Loucy (cell line): ENCODE data around the gene HMSD.

Source experiments
- H2AFZ ChIP-seq: fragments of 200-600 bp; sonication (generic); 2 replicates; pipeline ENCODE4 v1.6.0; 2016; ENCODE audit warnings: antibody characterized with exemption, mild to moderate bottlenecking, low read length, moderate library complexity
- H3F3A ChIP-seq: fragments of 200-600 bp; 2 replicates; pipeline ENCODE4 v1.6.0; 2016; ENCODE audit warnings: antibody characterized with exemption, low read depth, mild to moderate bottlenecking
- H3K27me3 ChIP-seq: fragments of 200-600 bp; sonication (generic); 2 replicates; pipeline ENCODE4 v1.6.1; 2014; ENCODE audit warnings: low read length, mild to moderate bottlenecking; ENCODE audit not compliant: insufficient read depth, poor library complexity, severe bottlenecking
- H3K36me3 ChIP-seq: fragments of 200-600 bp; sonication (generic); 2 replicates; pipeline ENCODE4 v1.6.1; 2016; ENCODE audit warnings: low read length; ENCODE audit not compliant: insufficient read depth
- H3K4me1 ChIP-seq: fragments of 200-600 bp; sonication (generic); 2 replicates; pipeline ENCODE4 v1.5.1; 2014; ENCODE audit warnings: low read length, mild to moderate bottlenecking; ENCODE audit not compliant: insufficient read depth, poor library complexity, severe bottlenecking
- H3K4me2 ChIP-seq: fragments of 200-600 bp; sonication (generic); 2 replicates; pipeline ENCODE4 v1.6.0; 2014; ENCODE audit warnings: antibody characterized with exemption, low read length, low read depth, mild to moderate bottlenecking; ENCODE audit not compliant: poor library complexity, severe bottlenecking
- H3K4me3 ChIP-seq: fragments of 200-600 bp; sonication (generic); 2 replicates; pipeline ENCODE4 v1.5.1; 2014; ENCODE audit warnings: low read length, mild to moderate bottlenecking, mixed read lengths; ENCODE audit not compliant: poor library complexity, severe bottlenecking
- H3K79me2 ChIP-seq: fragments of 200-600 bp; sonication (generic); 2 replicates; pipeline ENCODE4 v1.6.1; 2014; ENCODE audit warnings: low read length; ENCODE audit not compliant: insufficient read depth
- H3K9ac ChIP-seq: fragments of 200-600 bp; sonication (generic); 2 replicates; pipeline ENCODE4 v1.6.0; 2014; ENCODE audit warnings: mild to moderate bottlenecking, low read depth, low read length, moderate library complexity; ENCODE audit not compliant: poor library complexity, severe bottlenecking
- H3K9me2 ChIP-seq: fragments of 200-600 bp; sonication (generic); replicated peaks from 2 replicates; pipeline ENCODE4 v1.6.1; 2016; ENCODE audit warnings: low read depth, low read length, mixed read lengths
- H3K9me3 ChIP-seq: fragments of 200-600 bp; sonication (generic); 2 replicates; pipeline ENCODE4 v1.6.1; 2014; ENCODE audit warnings: mild to moderate bottlenecking, antibody characterized with exemption, low read length, low read depth; ENCODE audit not compliant: insufficient read depth
- H4K20me1 ChIP-seq: fragments of 200-600 bp; sonication (generic); 2 replicates; pipeline ENCODE4 v1.6.0; 2014; ENCODE audit warnings: antibody characterized with exemption, low read length, mild to moderate bottlenecking; ENCODE audit not compliant: insufficient read depth, poor library complexity, severe bottlenecking
- CTCF ChIP-seq: fragments of 200-600 bp; sonication (generic); conservative IDR thresholded peaks from 2 replicates; pipeline ENCODE4 v1.5.1; 2014; ENCODE audit warnings: mild to moderate bottlenecking, antibody characterized with exemption, low read length
- EZH2phosphoT487 ChIP-seq: fragments of 200-600 bp; IDR thresholded peaks from 2 replicates; pipeline ENCODE4 v1.6.1; 2018; ENCODE audit warnings: antibody characterized with exemption, mild to moderate bottlenecking, moderate library complexity, borderline replicate concordance

Gene HMSD

GRCh38 chr18:63949068-63949737 lies at the start of gene HMSD:
Gene HMSD, plus strand, starts transcription at chr18:63949301. Its CDS starts 4,155 bp downstream, at chr18:63953456.
- no peak for TF ChIP-seq CTCF
- Histone ChIP-seq H4K20me1 (no peaks in the 10 kb centered on the region), H3K9ac (no peak within 1 kb of the TSS), H3K9me2 (no peaks in the 10 kb centered on the region), H3F3A (no peaks in the 10 kb centered on the region), H3K4me2 (no peak within 1 kb of the TSS), H2AFZ (no peak within 1 kb of the TSS), H3K9me3 (no peaks in the 10 kb centered on the region), H3K27me3 (no peaks in the 10 kb centered on the region), H3K79me2 (no peaks in the 10 kb centered on the region), H3K36me3 (no peaks in the 10 kb centered on the region), H3K4me3 (no peak within 1 kb of the TSS), H3K4me1 (no peaks in the 10 kb centered on the region)

DNA sequence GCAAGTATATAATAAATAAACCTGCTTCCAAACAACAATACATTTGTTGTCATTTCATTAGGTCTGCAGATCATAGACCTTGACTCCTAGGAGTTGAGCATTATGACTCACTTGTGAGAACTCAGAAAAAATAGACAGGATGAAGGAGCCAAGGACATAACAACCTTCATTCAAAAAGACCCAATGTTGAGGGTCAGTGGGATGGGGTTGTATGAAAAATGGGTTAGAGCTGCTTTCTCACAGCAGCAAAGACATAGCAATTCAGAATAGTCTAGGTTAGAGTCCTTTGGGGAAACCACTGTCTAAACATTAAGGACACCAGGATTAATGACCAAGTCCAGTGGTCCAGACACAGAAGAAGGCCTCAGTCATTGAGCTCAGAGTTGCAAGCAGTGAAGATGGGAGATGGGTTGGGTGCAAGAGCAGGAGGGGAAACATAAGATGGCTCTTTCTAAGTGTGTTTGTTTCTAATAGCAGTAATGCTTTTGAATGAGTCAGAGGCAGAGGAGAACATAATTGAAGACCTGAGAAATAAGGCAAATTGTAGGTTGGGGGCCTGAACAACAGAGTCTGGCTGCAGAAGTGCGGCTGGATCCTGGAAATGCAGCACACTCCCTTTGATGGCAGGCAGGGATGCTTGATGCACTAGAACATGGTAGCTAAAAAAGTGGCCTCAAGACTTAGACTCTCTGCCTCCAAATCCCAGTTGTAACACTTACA lies 45.1 kb upstream of the HMSD start:
- H3K9me3 ChIP-seq, result no peaks in the 10 kb centered on the region
- H3K4me1 ChIP-seq, result no peaks in the 10 kb centered on the region
- no peak overlapping the region for H3K9ac ChIP-seq
- no peaks in the 10 kb centered on the region for H3K27me3 ChIP-seq
- no peaks in the 10 kb centered on the region for H3K36me3 ChIP-seq
- H2AFZ ChIP-seq, result no peak overlapping the region
- H3F3A ChIP-seq, result no peaks in the 10 kb centered on the region
- no peak overlapping the region for H3K4me3 ChIP-seq
- no peak for TF ChIP-seq CTCF
- no peak for TF ChIP-seq EZH2phosphoT487
- no peaks in the 10 kb centered on the region for H4K20me1 ChIP-seq
- H3K9me2 ChIP-seq, result no peaks in the 10 kb centered on the region
- no peaks in the 10 kb centered on the region for H3K79me2 ChIP-seq
- H3K4me2 ChIP-seq, result no peak overlapping the region

- Histone ChIP-seq H3K4me2 (no peak overlapping the region), H3F3A (no peaks in the 10 kb centered on the region), H3K4me3 (no peak overlapping the region), H2AFZ (no peak overlapping the region), H3K9me3 (no peaks in the 10 kb centered on the region), H4K20me1 (no peaks in the 10 kb centered on the region), H3K79me2 (no peaks in the 10 kb centered on the region), H3K9me2 (no peaks in the 10 kb centered on the region), H3K27me3 (no peaks in the 10 kb centered on the region), H3K9ac (no peak overlapping the region), H3K36me3 (no peaks in the 10 kb centered on the region), H3K4me1 (no peaks in the 10 kb centered on the region)
- TF ChIP-seq EZH2phosphoT487 (no peak), CTCF (no peak)
These were observed 44.4 kb upstream of the HMSD start for GRCh38 chr18:63904694-63905093.
